RWPE1 (cell line): Measurements from ENCODE around the gene AGPAT3.

Source experiments
- CTCF ChIA-PET: fragments of 350-600 bp; sonication (Branson Sonifier 250); formaldehyde crosslinking; extraction: SDS; loops from one replicate; lab custom pipeline; 2021; lab: Yijun Ruan, JAX
- POLR2A ChIA-PET: fragments of 400-600 bp; formaldehyde crosslinking; extraction: SDS; loops from one replicate; lab custom pipeline; 2020; ENCODE audit warnings: antibody characterized with exemption; ENCODE audit not compliant: low non-redundant PET; lab: Yijun Ruan, JAX
- DNase-seq: peaks from one replicate; pipeline ENCODE4 v3.0.0; 2012; ENCODE audit warnings: low spot score
- H3K27ac ChIP-seq: fragments of 450-650 bp; 2 replicates; pipeline ENCODE4 v1.5.1; 2017
- CTCF ChIP-seq: fragments of 450-650 bp; conservative IDR thresholded peaks from 2 replicates; pipeline ENCODE4 v1.5.1; 2017; ENCODE audit warnings: low read depth, mild to moderate bottlenecking

Gene AGPAT3

GRCh38 chr21:43832648-43833047 lies 32.4 kb upstream of the AGPAT3 start:
- POLR2A ChIA-PET = no interaction called here
- TF ChIP-seq CTCF = no peak
- no peak overlapping the region for H3K27ac ChIP-seq
- CTCF ChIA-PET = no interaction called here
- DNase-seq = no peak

GRCh38 chr21:43834146-43834905 lies 30.7 kb upstream of the AGPAT3 start:
- no peak for TF ChIP-seq CTCF
- no peak overlapping the region for H3K27ac ChIP-seq
- POLR2A ChIA-PET = no interaction called here
- CTCF ChIA-PET = no interaction called here
- no peak for DNase-seq

GRCh38 chr21:43835050-43835449 lies 30.0 kb upstream of the AGPAT3 start:
- DNase-seq = no peak
- H3K27ac ChIP-seq = no peak overlapping the region
- POLR2A ChIA-PET = no interaction called here
- TF ChIP-seq CTCF = no peak
- CTCF ChIA-PET = no interaction called here

- POLR2A ChIA-PET = no interaction called here
- no peak overlapping the region for H3K27ac ChIP-seq
- no peak for TF ChIP-seq CTCF
- no peak for DNase-seq
- CTCF ChIA-PET = interaction anchor here (0.9 kb wide), 1 partner anchor 10 kb away, joined by 4 read pairs; no protein-coding TSS in a partner anchor
Observed at GRCh38 chr21:43835861-43836260, 29.2 kb upstream of the AGPAT3 start.

GRCh38 chr21:43836616-43837015 lies 28.4 kb upstream of the AGPAT3 start:
- ChIA-PET POLR2A (no interaction called here), CTCF (interaction anchor here (0.7 kb wide), 1 partner anchor 11 kb away, joined by 4 read pairs; no protein-coding TSS in a partner anchor)
- no peak for DNase-seq
- H3K27ac ChIP-seq = no peak overlapping the region
- TF ChIP-seq CTCF = no peak

GRCh38 chr21:43840259-43840658 lies 24.8 kb upstream of the AGPAT3 start:
- TF ChIP-seq CTCF = no peak
- POLR2A ChIA-PET = no interaction called here
- CTCF ChIA-PET = interaction anchor here (0.6 kb wide), 2 partner anchors 13 to 45 kb away, joined by 3 to 4 read pairs; no protein-coding TSS in a partner anchor
- H3K27ac ChIP-seq = no peak overlapping the region
- DNase-seq = no peak
